ENCODE results near the gene RHBG.

RHBG gene

GRCh38 chr1:156409439-156409838 lies 40.4 kb downstream of the RHBG start:
- no peak for DNase-seq

- no peak for DNase-seq
Observed at GRCh38 chr1:156410238-156410637, 41.2 kb downstream of the RHBG start.

GRCh38 chr1:156410740-156411139 lies 41.7 kb downstream of the RHBG start:
- DNase-seq, result no peak

GRCh38 chr1:156412653-156413321 lies 43.8 kb downstream of the RHBG start:
- no peak for DNase-seq

GRCh38 chr1:156413391-156414246 lies 44.6 kb downstream of the RHBG start:
- no peak for DNase-seq

- no peak for DNase-seq
Observed at GRCh38 chr1:156414461-156415064, 45.6 kb downstream of the RHBG start.

GRCh38 chr1:156416993-156417392 lies 48.0 kb downstream of the RHBG start:
- DNase-seq, result no peak

GRCh38 chr1:156417401-156418020 lies 48.5 kb downstream of the RHBG start:
- no peak for DNase-seq

GRCh38 chr1:156418416-156419070 lies 49.5 kb downstream of the RHBG start:
- DNase-seq, result no peak

- DNase-seq, result no peak
Observed at GRCh38 chr1:156419854-156420204, 50.8 kb downstream of the RHBG start.

GRCh38 chr1:156420205-156421061 lies 51.4 kb downstream of the RHBG start:
- no peak for DNase-seq

- peak; percentile 89 to 95 for DNase-seq
Observed at GRCh38 chr1:156421062-156421938, 52.3 kb downstream of the RHBG start.

GRCh38 chr1:156421939-156422601 lies 53.1 kb downstream of the RHBG start:
- DNase-seq, result no peak

- no peak for DNase-seq
Observed at GRCh38 chr1:156422602-156423091, 53.6 kb downstream of the RHBG start.

- DNase-seq, result no peak
Observed at GRCh38 chr1:156423422-156424352, 54.7 kb downstream of the RHBG start.

- DNase-seq, result no peak
Observed at GRCh38 chr1:156424806-156425432, 55.9 kb downstream of the RHBG start.

GRCh38 chr1:156425943-156426342 lies 56.9 kb downstream of the RHBG start:
- no peak for DNase-seq

- no peak for DNase-seq
Observed at GRCh38 chr1:156427957-156428356, 58.9 kb downstream of the RHBG start.

All from NCI-H446 (cell line).